ENCODE measurements around the gene ITGA1.

- TF ChIP-seq EZH2phosphoT487 (IDR thresholded peaks at IDR 0.05; ENCODE audit: borderline replicate concordance) (no peak), CTCF (conservative IDR thresholded peaks at IDR 0.05; ENCODE audit: low read length) (no peak)
Measured at GRCh38 chr5:52821901-52822300, 34.2 kb downstream of the ITGA1 start.

Measured in Loucy (cell line).